GM21526 (cell line): ENCODE data around the gene SNRPA1.

Experiments used
- ATAC-seq: cut with Tn5 transposase; IDR thresholded peaks from one replicate; pipeline ENCODE4 v1.9.1; 2021; ENCODE audit warnings: moderate library complexity; ENCODE audit not compliant: unreplicated experiment, low FRiP score

SNRPA1 gene

GRCh38 chr15:101244036-101244781 is 50.8 kb downstream of the SNRPA1 start:
- no peak for ATAC-seq

GRCh38 chr15:101243420-101243819 is 51.6 kb downstream of the SNRPA1 start:
- ATAC-seq = no peak

GRCh38 chr15:101242999-101243336 is 52.1 kb downstream of the SNRPA1 start:
- ATAC-seq = no peak

DNA sequence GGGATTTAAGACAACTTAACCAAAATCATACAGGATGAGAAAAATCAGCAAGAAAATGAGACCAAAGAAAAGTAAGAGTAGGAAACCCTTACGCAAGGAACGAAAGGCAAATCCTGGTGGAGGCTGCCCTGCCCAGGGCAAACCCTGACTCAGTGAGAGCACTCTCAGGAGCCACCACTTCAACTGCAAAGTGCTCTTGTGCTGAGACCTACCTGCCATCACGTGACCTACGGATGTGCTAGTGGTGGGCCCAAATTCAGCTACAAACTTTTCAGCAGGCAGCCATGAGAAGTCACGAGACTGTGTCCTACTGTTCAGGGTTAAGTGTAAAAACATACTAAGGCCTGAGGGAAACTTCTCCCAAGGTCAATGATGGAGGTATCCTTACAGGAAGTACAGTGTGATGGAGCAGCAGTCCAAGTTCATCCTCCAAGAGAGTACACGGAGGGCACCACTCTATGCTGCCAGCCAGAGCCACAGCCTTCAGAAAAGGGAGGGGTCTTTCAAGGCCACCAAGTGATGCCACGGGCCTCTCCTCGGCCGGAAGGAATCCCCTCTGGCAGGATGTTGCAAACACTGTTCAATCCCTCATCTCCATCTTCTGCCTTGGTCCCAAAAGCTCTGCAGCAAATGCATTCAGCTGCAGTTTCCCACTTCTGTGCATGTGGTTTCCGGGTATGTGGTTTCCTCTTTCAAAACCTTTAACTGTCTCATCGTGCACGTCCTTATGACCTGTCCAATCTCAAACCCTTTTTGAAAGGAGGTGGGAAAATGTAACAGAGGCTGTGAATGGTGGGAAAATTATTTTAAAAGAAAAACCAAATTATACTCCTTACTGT is 52.7 kb downstream of the SNRPA1 start:
- peak; percentile 74 for ATAC-seq

- no peak for ATAC-seq
These were observed 54.7 kb downstream of the SNRPA1 start for GRCh38 chr15:101240358-101240757.

DNA sequence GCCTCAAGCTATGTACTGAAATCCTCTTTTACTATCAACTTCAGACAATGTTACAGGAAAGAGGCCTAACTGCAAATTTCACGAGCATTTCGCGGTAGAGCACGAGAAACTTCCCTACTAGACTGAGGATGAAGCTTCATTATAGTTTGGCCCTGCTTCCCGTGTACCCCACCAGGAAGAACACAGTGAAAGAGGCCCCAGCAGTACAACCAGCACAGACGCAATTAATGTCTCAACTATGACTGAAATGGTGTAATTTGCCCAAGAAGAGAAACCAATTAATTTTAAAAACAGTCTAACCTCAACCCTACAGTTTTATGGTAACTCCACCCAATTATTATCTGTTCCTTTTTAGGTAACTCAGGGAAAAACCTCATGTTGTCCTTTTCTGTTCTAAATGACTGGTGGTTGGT is 55.3 kb downstream of the SNRPA1 start:
- ATAC-seq = no peak

- no peak for ATAC-seq
These were observed 57.8 kb downstream of the SNRPA1 start for GRCh38 chr15:101237251-101237650.

DNA sequence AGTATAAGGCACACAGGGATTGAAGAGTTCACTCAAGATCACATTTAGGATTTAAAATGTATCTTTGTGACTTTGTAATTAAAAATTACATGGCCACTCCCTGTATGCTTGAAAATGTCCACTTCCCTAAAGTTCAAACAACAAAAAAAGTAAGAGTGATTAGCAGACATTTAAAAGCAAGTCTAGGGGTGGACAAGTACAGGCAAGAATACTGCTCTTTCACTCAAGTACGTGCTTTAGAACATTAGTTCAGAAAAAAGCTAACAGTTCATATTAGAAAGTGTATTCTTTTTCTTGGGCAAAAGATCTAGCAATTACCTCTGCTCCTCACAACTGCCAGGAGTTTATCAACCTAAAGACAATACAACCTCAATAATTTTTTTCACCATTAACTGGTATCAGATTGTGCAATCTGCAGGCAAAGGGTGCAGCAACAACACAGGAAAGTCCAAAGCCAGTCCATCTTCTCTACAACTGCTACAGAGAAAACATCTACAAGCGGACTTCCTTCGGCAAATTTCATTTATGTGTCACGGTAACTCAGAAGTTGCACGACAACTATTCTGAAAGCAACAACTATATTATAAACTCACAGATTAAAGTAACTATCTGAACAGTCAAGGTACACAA is 61.3 kb downstream of the SNRPA1 start:
- ATAC-seq = no peak

- no peak for ATAC-seq
These were observed 62.4 kb downstream of the SNRPA1 start for GRCh38 chr15:101232677-101233076.
